ENCODE results near the gene ENTR1.

The ENTR1 gene

DNA sequence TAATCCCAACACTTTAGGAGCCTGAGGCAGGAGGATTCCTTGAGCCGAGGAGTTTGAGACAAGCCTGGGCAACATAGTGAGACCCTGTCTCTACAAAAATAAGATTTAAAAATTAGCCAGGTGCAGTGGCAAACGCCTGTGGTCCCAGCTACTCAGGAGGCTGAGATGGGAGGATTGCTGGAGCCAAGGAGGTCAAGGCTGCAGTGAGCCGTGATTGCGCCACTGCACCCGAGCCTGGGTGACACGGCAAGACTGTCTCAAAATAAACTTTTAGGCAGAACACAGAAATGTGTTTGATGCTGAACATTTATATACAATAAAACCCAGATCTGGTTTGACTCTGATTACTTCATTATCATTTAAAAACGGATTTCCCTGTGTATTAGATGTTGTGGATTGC lies 4.9 kb downstream of the ENTR1 start:
- no peak for DNase-seq (ENCODE audit: insufficient read length, low spot score)
- FAIRE-seq = no peak
- TF ChIP-seq, protein P1, sequence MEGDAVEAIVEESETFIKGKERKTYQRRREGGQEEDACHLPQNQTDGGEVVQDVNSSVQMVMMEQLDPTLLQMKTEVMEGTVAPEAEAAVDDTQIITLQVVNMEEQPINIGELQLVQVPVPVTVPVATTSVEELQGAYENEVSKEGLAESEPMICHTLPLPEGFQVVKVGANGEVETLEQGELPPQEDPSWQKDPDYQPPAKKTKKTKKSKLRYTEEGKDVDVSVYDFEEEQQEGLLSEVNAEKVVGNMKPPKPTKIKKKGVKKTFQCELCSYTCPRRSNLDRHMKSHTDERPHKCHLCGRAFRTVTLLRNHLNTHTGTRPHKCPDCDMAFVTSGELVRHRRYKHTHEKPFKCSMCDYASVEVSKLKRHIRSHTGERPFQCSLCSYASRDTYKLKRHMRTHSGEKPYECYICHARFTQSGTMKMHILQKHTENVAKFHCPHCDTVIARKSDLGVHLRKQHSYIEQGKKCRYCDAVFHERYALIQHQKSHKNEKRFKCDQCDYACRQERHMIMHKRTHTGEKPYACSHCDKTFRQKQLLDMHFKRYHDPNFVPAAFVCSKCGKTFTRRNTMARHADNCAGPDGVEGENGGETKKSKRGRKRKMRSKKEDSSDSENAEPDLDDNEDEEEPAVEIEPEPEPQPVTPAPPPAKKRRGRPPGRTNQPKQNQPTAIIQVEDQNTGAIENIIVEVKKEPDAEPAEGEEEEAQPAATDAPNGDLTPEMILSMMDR (IDR thresholded peaks at IDR 0.05; ENCODE audit: insufficient read depth, missing control alignments) = no peak

DNA sequence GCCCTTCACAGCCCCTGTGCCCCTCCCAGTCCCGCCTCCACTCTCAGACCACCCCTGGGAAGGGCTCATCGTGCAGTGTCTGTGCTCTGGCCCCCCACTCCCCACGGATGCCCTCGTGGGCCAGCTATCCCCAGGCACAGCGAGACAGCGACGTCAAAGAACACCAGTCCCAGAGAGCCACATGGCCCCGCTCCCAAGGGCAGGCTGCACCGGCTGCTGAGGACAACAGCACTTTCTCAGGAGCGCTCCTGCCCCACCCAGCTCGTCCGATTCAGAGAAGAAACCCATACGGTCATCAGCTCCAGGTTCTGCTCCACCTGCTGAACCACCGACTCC lies 5.6 kb downstream of the ENTR1 start:
- no peak for FAIRE-seq

DNA sequence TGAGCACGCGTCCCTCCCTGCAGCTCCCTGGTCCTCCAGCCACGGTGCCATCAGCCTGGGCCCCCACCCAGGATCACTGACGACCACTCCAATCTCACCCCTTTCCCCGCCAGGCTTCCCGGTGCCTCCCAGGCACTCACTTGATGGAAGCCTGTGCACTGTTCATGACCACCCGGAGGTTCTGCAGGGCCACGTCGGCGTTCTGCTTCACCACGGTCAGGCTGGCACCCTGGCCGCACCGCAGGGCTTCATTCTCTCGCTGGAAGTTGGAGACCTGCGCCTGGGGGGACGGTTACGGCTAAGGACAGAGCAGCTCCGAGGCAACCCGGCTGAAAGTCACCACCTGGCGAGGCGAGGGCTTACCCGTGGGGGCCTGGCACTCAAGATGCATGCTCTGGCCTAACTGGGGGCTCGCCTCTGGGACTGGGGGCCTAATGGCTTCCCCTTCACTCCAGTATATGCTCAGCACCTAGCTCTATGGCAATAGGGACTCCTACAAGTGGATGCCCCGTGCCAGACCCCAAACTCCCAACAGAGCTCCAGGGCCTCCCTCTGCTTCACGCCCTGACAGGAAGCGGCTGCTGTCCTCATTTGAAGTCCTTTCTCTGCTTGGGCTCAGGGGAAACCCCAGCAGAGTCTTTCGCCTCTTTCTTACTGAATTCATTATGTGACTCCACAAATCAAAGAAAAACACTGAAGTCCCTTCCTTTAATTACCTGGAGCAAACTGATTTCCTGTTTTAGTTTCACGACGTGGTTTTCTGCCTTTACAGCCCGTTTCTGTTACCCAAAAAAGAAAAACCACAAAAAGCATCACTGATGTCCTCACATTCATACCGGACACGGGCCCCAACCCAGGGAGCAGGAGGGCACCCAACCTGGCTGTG lies 6.3 kb downstream of the ENTR1 start:
- TF ChIP-seq, protein P1 (IDR thresholded peaks at IDR 0.05; ENCODE audit: insufficient read depth, missing control alignments) = no peak
- FAIRE-seq (no peak), DNase-seq (ENCODE audit: insufficient read length, low spot score) (no peak)

More for the DNA sequence above, 5.6 kb downstream of the ENTR1 start:
- DNase-seq (ENCODE audit: insufficient read length, low spot score) = no peak
- TF ChIP-seq, protein P1 (IDR thresholded peaks at IDR 0.05; ENCODE audit: insufficient read depth, missing control alignments) = no peak

DNA sequence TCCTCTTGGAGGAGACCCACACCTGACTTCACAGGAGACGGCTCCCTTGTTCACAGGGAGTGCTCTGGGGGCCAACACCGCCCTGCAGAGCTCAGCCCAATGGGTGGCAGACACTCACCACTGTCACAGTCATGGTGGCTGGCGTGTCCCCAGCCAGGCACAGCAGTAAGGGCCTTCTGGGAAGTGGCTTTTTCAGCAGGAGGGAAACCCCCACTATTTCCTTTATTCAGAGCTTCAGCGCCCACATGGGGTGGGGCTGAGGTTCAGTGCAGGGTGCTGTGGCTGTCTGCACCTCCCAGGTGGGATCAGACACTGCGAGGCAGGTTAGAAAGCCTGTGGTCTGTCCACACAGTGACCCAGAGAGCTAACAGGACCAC lies 6.9 kb downstream of the ENTR1 start:
- DNase-seq (ENCODE audit: insufficient read length, low spot score) (no peak), FAIRE-seq (no peak)
- TF ChIP-seq, protein P1 (IDR thresholded peaks at IDR 0.05; ENCODE audit: insufficient read depth, missing control alignments) = no peak

DNA sequence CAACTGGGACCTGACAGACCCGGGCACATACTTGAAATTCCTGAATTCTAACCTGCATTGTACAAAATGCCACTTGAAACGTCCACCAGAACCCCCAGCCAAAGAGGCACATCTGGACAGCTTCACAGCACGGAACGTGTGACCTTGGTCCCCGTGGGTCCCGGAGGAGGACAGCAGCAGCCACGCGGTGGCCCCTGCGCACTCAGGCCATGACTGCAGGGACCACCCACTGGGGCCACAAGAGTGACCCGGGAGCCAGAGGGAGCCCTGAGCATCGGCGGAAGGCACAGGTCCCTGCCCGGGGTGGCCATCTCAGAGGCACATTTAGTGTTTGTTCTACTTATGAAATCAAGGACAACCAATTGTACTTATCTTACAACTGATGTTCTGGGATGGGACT lies 8.3 kb downstream of the ENTR1 start:
- DNase-seq (ENCODE audit: insufficient read length, low spot score) = no peak
- FAIRE-seq = no peak
- TF ChIP-seq, protein P1 (IDR thresholded peaks at IDR 0.05; ENCODE audit: insufficient read depth, missing control alignments) = no peak

DNA sequence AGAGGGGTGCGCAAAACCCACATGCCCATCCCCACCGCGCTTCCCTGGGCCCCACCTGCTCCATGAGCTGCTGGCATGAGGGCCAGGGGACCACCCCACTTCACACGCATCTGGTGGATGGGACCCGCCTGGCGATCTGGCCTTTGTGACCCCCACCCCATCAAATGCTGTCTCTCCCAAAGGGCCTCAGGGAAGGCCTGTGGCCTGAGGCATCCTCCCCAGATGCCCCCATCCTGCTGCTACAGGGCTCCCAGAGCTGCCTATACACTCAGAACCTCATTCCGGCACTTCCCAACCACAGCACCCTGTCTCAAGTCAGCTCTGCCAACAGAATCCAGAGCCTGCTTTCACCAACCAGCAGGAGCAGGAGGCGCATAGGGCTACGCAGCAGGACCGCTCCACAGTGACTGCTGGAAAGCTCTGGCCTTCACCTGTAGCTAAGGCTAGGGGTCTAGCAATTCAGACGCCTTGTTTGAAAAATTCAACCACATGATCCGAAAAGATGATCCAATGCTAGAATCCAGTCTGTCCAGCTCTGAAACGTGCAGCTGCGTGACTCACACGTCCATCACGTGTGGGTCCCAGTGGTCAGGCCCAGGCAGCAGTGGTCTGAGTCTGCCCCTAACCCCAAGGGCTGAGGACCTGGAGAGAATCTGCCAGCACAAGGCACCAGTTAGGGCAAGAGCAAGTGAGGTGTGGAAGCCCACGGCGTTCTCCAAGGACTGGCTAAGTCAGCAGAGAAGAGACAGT lies 9.1 kb downstream of the ENTR1 start:
- TF ChIP-seq, protein P1 (IDR thresholded peaks at IDR 0.05; ENCODE audit: insufficient read depth, missing control alignments) = no peak
- no peak for FAIRE-seq
- DNase-seq (ENCODE audit: insufficient read length, low spot score) = no peak
